Left colon (tissue), 2 donors: ENCODE results near the gene DISP2. TPM values are rescaled to one million over a fixed set of nuclear protein-coding genes. Genes with fewer than 3 reads are reported as not detected.

Source experiments
- ATAC-seq: fragments of 200-7000 bp; cut with Tn5 transposase; one replicate; pipeline ENCODE4 v1.9.1; 2020; ENCODE audit warnings: mild to moderate bottlenecking, moderate library complexity
- DNase-seq, 2 donors: peaks; one replicate each; pipeline ENCODE4 v3.0.0-alpha.2; 2020
- intact Hi-C, 2 donors: fragments of 100-400 bp; cut with DNase I in 1 of 2; cut with micrococcal nuclease in 1 of 2; formaldehyde crosslinking; loops; one replicate each; pipeline versions ENCODE4 v1.11.2 to v1.14.0; 2022; cut with DNase I, micrococcal nuclease
- total RNA-seq, 2 donors: library from RNA; stranded (reverse); fragmentation: NEBNext Ultra II Directional; extraction: Animal tissue kit (Norgen Biotek cat#: 25700); gene quantifications; one replicate each; pipeline ENCODE4 v1.2.1, GENCODE V29; 2021
- donor health status: DM: no; HTN: no; CAD: no.
- donor health status: DM: yes; HTN: yes; CAD: no.

Gene DISP2
- total RNA-seq, 2 donors from 2014 or later, result 8.3 to 13.7 TPM

- DNase-seq (no peak), ATAC-seq (no peak)
- intact Hi-C loops, result loop anchor here in 1 of 2 donors (10.0 kb wide), 1 partner anchor 46 kb away; no protein-coding TSS in a partner anchor
Measured at GRCh38 chr15:40368719-40369473, 10.9 kb downstream of the DISP2 start.

GRCh38 chr15:40369474-40369869, 11.5 kb downstream of the DISP2 start:
- ATAC-seq (no peak), DNase-seq (no peak)
- intact Hi-C loops, result loop anchor here in 1 of 2 donors (10.0 kb wide), 1 partner anchor 45 kb away; no protein-coding TSS in a partner anchor

GRCh38 chr15:40369971-40370370, 12.0 kb downstream of the DISP2 start:
- DNase-seq (no peak), ATAC-seq (no peak)
- intact Hi-C loops, result loop anchor here (10.0 kb wide), 2 partner anchors 45 to 55 kb away; no protein-coding TSS in a partner anchor

GRCh38 chr15:40372981-40373380, 15.0 kb downstream of the DISP2 start:
- DNase-seq, result no peak
- intact Hi-C loops, result loop anchor here in 1 of 2 donors (10.0 kb wide), 1 partner anchor 52 kb away; no protein-coding TSS in a partner anchor
- no peak for ATAC-seq

- ATAC-seq (no peak), DNase-seq (no peak)
- intact Hi-C loops, result loop anchor here in 1 of 2 donors (10.0 kb wide), 1 partner anchor 47 kb away; no protein-coding TSS in a partner anchor
Measured at GRCh38 chr15:40377606-40378005, 19.6 kb downstream of the DISP2 start.

- ATAC-seq, result no peak
- intact Hi-C loops, result loop anchor here in 1 of 2 donors (10.0 kb wide), 1 partner anchor 45 kb away; no protein-coding TSS in a partner anchor
- DNase-seq, result no peak
Measured at GRCh38 chr15:40379374-40379773, 21.4 kb downstream of the DISP2 start.

- ATAC-seq, result no peak
- intact Hi-C loops, result loop anchor here in 1 of 2 donors (10.0 kb wide), 1 partner anchor 45 kb away; no protein-coding TSS in a partner anchor
- peak in 1 of 2 donors; percentile 51 for DNase-seq
Measured at GRCh38 chr15:40379853-40380252, 21.8 kb downstream of the DISP2 start.

- DNase-seq, result no peak
- no peak for ATAC-seq
- intact Hi-C loops, result no loop called here
Measured at GRCh38 chr15:40380636-40381035, 22.6 kb downstream of the DISP2 start.

- intact Hi-C loops, result no loop called here
- ATAC-seq (no peak), DNase-seq (no peak)
Measured at GRCh38 chr15:40381818-40382529, 24.0 kb downstream of the DISP2 start.

- intact Hi-C loops, result no loop called here
- DNase-seq (peak; percentile 89 to 94), ATAC-seq (peak; percentile 99)
Measured at GRCh38 chr15:40382580-40383456, 24.8 kb downstream of the DISP2 start, which contains the start of gene KNSTRN. Gene KNSTRN (plus strand): TSS chr15:40382721. CDS start chr15:40382836, 115 bp downstream.

- no peak for DNase-seq
- intact Hi-C loops, result no loop called here
- ATAC-seq, result no peak
Measured at GRCh38 chr15:40386480-40386879, 28.5 kb downstream of the DISP2 start.

- no peak for ATAC-seq
- DNase-seq, result no peak
- intact Hi-C loops, result no loop called here
Measured at GRCh38 chr15:40388941-40389823, 31.2 kb downstream of the DISP2 start.

GRCh38 chr15:40389824-40390595, 32.0 kb downstream of the DISP2 start:
- intact Hi-C loops, result no loop called here
- no peak for DNase-seq
- ATAC-seq, result no peak

- ATAC-seq (peak; percentile 83), DNase-seq (no peak)
- intact Hi-C loops, result no loop called here
Measured at GRCh38 chr15:40392986-40393948, 35.2 kb downstream of the DISP2 start.

GRCh38 chr15:40397688-40398412, 39.8 kb downstream of the DISP2 start:
- ATAC-seq (no peak), DNase-seq (no peak)
- intact Hi-C loops, result no loop called here
